ENCODE data around the gene TXNDC2.

TXNDC2 gene

DNA sequence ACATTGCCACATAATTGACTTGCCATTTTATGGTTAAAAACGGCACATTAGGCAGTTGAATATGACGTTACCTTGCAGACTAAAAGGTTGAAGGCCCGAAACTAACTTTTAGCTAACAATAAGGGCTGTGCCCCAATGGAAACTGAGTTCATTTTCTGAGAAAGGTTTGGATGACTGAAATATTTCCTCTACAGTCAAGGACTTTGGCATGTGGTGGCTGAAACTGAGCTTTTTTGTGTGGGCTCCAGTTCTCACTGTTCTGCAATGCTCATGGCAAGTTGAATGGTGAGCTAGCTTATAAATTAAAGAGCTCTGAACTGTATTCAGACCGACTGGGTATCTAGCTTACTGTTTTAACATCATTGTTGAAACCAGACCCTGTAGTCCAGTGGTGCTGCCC, 23.8 kb upstream of the TXNDC2 start:
- peaks cover 0 to 9% of the 10 kb centered on the region in 2 donors for H3K36me3 ChIP-seq (ENCODE audit: control insufficient read depth in 1 of 2, insufficient read depth in 2 of 2, low read length in 2 of 2)
- H3K4me3 ChIP-seq (ENCODE audit: low read depth in 1 of 2, low read length in 2 of 2) = no peak overlapping the region
- H3K9me3 ChIP-seq (ENCODE audit: control insufficient read depth in 1 of 2, low read length in 2 of 2) = no peaks in the 10 kb centered on the region
- H3K4me1 ChIP-seq (ENCODE audit: control insufficient read depth in 1 of 2, insufficient read depth in 2 of 2, low read length in 2 of 2) = no peaks in the 10 kb centered on the region
- H3K27ac ChIP-seq (ENCODE audit: low read length) = no peak overlapping the region
- H3K27me3 ChIP-seq (ENCODE audit: low read depth, low read length) = no peaks in the 10 kb centered on the region

- peaks cover 0 to 9% of the 10 kb centered on the region in 2 donors for H3K36me3 ChIP-seq (ENCODE audit: control insufficient read depth in 1 of 2, insufficient read depth in 2 of 2, low read length in 2 of 2)
- H3K4me3 ChIP-seq (ENCODE audit: low read depth in 1 of 2, low read length in 2 of 2) = no peak overlapping the region
- no peaks in the 10 kb centered on the region for H3K4me1 ChIP-seq (ENCODE audit: control insufficient read depth in 1 of 2, insufficient read depth in 2 of 2, low read length in 2 of 2)
- H3K9me3 ChIP-seq (ENCODE audit: control insufficient read depth in 1 of 2, low read length in 2 of 2) = no peaks in the 10 kb centered on the region
- no peak overlapping the region for H3K27ac ChIP-seq (ENCODE audit: low read length)
- no peaks in the 10 kb centered on the region for H3K27me3 ChIP-seq (ENCODE audit: low read depth, low read length)
Measured at GRCh38 chr18:9862686-9863085, 23.1 kb upstream of the TXNDC2 start.

DNA sequence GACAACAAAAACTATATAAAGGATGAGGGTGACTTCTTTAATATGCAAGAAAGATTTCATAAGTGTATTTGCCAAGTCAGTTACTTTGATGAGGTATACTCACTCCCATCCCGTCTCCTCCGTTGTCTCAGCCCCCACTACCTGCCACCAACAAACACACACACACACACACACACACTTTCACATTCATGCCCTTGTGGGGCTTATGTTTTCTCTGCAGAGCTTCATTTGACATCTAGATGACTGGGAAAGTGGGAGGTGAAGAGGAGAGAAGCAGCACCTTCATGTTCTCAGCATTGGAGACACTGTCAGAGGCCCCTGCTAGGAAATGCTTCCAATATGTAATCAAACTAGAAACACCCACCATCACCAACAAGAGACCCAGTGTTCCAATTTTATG, 22.5 kb upstream of the TXNDC2 start:
- H3K4me1 ChIP-seq (ENCODE audit: control insufficient read depth in 1 of 2, insufficient read depth in 2 of 2, low read length in 2 of 2) = no peaks in the 10 kb centered on the region
- H3K9me3 ChIP-seq (ENCODE audit: control insufficient read depth in 1 of 2, low read length in 2 of 2) = no peaks in the 10 kb centered on the region
- H3K27ac ChIP-seq (ENCODE audit: low read length) = no peak overlapping the region
- H3K36me3 ChIP-seq (ENCODE audit: control insufficient read depth in 1 of 2, insufficient read depth in 2 of 2, low read length in 2 of 2) = peaks cover 0 to 9% of the 10 kb centered on the region in 2 donors
- H3K27me3 ChIP-seq (ENCODE audit: low read depth, low read length) = no peaks in the 10 kb centered on the region
- H3K4me3 ChIP-seq (ENCODE audit: low read depth in 1 of 2, low read length in 2 of 2) = no peak overlapping the region

DNA sequence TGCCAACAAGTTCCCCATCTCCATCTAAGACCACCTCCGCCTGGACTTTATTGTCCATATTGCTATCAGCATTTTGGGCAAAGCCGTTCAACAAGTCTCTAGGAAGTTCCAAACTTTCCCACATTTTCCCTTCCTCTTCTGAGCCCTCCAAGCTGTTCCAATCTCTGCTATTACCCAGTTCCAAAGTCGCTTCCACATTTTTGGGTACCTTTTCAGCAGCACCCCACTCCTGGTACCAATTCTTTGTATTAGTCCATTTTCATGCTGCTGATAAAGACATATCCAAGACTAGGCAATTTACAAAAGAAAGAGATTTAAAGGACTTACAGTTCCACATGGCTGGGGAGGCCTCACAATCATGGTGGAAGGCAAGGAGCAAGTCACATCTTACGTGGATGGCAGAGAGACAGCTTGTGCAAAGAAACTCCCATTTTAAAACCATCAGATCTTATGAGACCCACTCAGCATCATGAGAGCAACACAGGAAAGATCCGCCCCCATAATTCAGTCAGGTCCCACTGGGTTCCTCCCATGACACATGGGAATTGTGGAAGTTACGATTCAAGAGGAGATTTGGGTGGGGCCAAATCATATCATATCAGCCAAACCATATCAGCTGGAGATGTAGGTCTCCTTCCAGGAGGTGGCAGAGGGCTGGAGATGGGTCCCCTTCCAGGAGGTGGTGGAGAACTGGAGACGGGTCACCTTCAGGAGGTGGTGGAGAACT, 19.8 kb upstream of the TXNDC2 start:
- H3K9me3 ChIP-seq (ENCODE audit: control insufficient read depth in 1 of 2, low read length in 2 of 2) = no peaks in the 10 kb centered on the region
- no peak overlapping the region for H3K4me3 ChIP-seq (ENCODE audit: low read depth in 1 of 2, low read length in 2 of 2)
- H3K4me1 ChIP-seq (ENCODE audit: control insufficient read depth in 1 of 2, insufficient read depth in 2 of 2, low read length in 2 of 2) = peaks cover 0 to 5% of the 10 kb centered on the region in 2 donors
- no peak overlapping the region for H3K27ac ChIP-seq (ENCODE audit: low read length)
- H3K27me3 ChIP-seq (ENCODE audit: low read depth, low read length) = no peaks in the 10 kb centered on the region
- no peaks in the 10 kb centered on the region for H3K36me3 ChIP-seq (ENCODE audit: control insufficient read depth in 1 of 2, insufficient read depth in 2 of 2, low read length in 2 of 2)

GRCh38 chr18:9866627-9867026, 19.1 kb upstream of the TXNDC2 start:
- no peaks in the 10 kb centered on the region for H3K36me3 ChIP-seq (ENCODE audit: control insufficient read depth in 1 of 2, insufficient read depth in 2 of 2, low read length in 2 of 2)
- H3K4me3 ChIP-seq (ENCODE audit: low read depth in 1 of 2, low read length in 2 of 2) = no peak overlapping the region
- peaks cover 0 to 5% of the 10 kb centered on the region in 2 donors for H3K4me1 ChIP-seq (ENCODE audit: control insufficient read depth in 1 of 2, insufficient read depth in 2 of 2, low read length in 2 of 2)
- no peaks in the 10 kb centered on the region for H3K27me3 ChIP-seq (ENCODE audit: low read depth, low read length)
- no peak overlapping the region for H3K27ac ChIP-seq (ENCODE audit: low read length)
- H3K9me3 ChIP-seq (ENCODE audit: control insufficient read depth in 1 of 2, low read length in 2 of 2) = no peaks in the 10 kb centered on the region

DNA sequence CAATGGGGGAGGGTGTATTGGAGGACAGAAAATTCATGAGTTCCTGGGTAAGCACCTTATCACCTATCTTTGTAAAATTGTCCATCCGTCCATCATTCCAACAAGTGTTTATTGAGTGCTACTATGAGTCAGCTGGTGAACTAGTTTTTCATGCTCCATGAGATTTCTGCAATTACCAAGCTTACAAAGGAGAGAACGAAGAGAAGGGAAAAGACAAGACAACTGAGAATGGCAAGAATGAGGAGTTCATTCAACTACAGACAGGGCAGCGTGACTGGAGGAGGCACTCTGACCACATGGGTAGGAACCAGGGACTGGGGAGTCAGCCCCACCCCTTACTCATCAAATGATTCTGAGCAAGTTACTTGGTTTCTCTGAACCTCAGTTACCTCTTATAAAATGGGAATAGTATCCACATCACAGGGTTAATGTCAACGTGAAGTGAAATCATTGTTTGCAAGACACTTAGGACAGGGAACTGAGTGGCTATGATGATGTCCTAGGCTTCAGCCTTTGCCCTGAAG, 18.6 kb upstream of the TXNDC2 start:
- Histone ChIP-seq H3K27me3 (ENCODE audit: low read depth, low read length) (no peaks in the 10 kb centered on the region), H3K27ac (ENCODE audit: low read length) (no peak overlapping the region), H3K36me3 (ENCODE audit: control insufficient read depth in 1 of 2, insufficient read depth in 2 of 2, low read length in 2 of 2) (no peaks in the 10 kb centered on the region), H3K4me3 (ENCODE audit: low read depth in 1 of 2, low read length in 2 of 2) (no peak overlapping the region), H3K9me3 (ENCODE audit: control insufficient read depth in 1 of 2, low read length in 2 of 2) (no peaks in the 10 kb centered on the region), H3K4me1 (ENCODE audit: control insufficient read depth in 1 of 2, insufficient read depth in 2 of 2, low read length in 2 of 2) (peaks cover 0 to 5% of the 10 kb centered on the region in 2 donors)

DNA sequence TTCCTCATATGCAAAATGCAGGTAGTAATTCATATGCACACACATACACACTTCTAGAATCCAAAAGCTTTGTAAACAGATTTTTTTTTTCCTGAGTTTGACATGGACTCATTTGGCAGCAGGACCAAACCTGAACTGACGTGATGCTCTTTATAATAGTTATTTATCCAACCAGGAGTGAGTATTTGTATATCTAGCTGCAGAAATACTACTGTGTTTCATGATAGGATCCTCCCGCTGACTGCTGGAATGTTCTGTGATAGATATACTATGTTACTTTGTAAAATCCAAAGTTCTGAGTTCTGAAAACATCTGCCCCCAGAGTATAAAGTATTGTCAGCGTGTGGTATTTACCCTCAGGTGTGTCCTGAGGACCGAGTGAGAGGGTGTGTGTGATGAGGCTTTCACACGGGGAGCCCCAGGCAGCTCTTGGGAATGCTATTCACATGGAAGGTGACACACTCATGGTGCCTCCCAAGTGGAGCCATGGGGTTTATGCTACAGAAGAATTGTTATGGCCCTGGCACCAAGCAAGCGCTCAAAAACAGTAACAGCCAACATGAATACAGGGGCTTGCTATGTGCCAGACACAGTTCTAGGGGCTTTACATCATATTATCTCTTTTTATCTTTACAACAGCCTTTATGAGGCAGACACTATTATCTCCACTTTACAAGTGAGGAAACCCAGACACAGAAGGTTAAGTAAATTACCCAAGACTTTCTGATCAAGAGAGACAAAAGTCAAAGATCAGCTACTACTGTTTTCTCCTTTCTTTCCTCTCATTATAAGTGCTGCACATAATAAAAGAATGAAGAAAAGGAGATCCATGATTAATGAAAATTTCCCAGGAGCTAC, 16.7 kb upstream of the TXNDC2 start:
- Histone ChIP-seq H3K36me3 (ENCODE audit: control insufficient read depth in 1 of 2, insufficient read depth in 2 of 2, low read length in 2 of 2) (no peaks in the 10 kb centered on the region), H3K4me3 (ENCODE audit: low read depth in 1 of 2, low read length in 2 of 2) (no peak overlapping the region), H3K27ac (ENCODE audit: low read length) (no peak overlapping the region), H3K27me3 (ENCODE audit: low read depth, low read length) (no peaks in the 10 kb centered on the region), H3K4me1 (ENCODE audit: control insufficient read depth in 1 of 2, insufficient read depth in 2 of 2, low read length in 2 of 2) (peaks cover 0 to 5% of the 10 kb centered on the region in 2 donors), H3K9me3 (ENCODE audit: control insufficient read depth in 1 of 2, low read length in 2 of 2) (no peaks in the 10 kb centered on the region)

GRCh38 chr18:9869715-9870430, 15.9 kb upstream of the TXNDC2 start:
- Histone ChIP-seq H3K36me3 (ENCODE audit: control insufficient read depth in 1 of 2, insufficient read depth in 2 of 2, low read length in 2 of 2) (no peaks in the 10 kb centered on the region), H3K4me1 (ENCODE audit: control insufficient read depth in 1 of 2, insufficient read depth in 2 of 2, low read length in 2 of 2) (peaks cover 0 to 5% of the 10 kb centered on the region in 2 donors), H3K4me3 (ENCODE audit: low read depth in 1 of 2, low read length in 2 of 2) (no peak overlapping the region), H3K27me3 (ENCODE audit: low read depth, low read length) (no peaks in the 10 kb centered on the region), H3K9me3 (ENCODE audit: control insufficient read depth in 1 of 2, low read length in 2 of 2) (no peaks in the 10 kb centered on the region), H3K27ac (ENCODE audit: low read length) (no peak overlapping the region)

GRCh38 chr18:9870431-9871008, 15.3 kb upstream of the TXNDC2 start:
- H3K9me3 ChIP-seq (ENCODE audit: control insufficient read depth in 1 of 2, low read length in 2 of 2) = no peaks in the 10 kb centered on the region
- H3K4me3 ChIP-seq (ENCODE audit: low read depth in 1 of 2, low read length in 2 of 2) = no peak overlapping the region
- peaks cover 0 to 5% of the 10 kb centered on the region in 2 donors for H3K4me1 ChIP-seq (ENCODE audit: control insufficient read depth in 1 of 2, insufficient read depth in 2 of 2, low read length in 2 of 2)
- no peak overlapping the region for H3K27ac ChIP-seq (ENCODE audit: low read length)
- H3K36me3 ChIP-seq (ENCODE audit: control insufficient read depth in 1 of 2, insufficient read depth in 2 of 2, low read length in 2 of 2) = no peaks in the 10 kb centered on the region
- no peaks in the 10 kb centered on the region for H3K27me3 ChIP-seq (ENCODE audit: low read depth, low read length)

- Histone ChIP-seq H3K36me3 (ENCODE audit: control insufficient read depth in 1 of 2, insufficient read depth in 2 of 2, low read length in 2 of 2) (no peaks in the 10 kb centered on the region), H3K4me1 (ENCODE audit: control insufficient read depth in 1 of 2, insufficient read depth in 2 of 2, low read length in 2 of 2) (peaks cover 0 to 5% of the 10 kb centered on the region in 2 donors), H3K27ac (ENCODE audit: low read length) (no peak overlapping the region), H3K9me3 (ENCODE audit: control insufficient read depth in 1 of 2, low read length in 2 of 2) (no peaks in the 10 kb centered on the region), H3K4me3 (ENCODE audit: low read depth in 1 of 2, low read length in 2 of 2) (no peak overlapping the region), H3K27me3 (ENCODE audit: low read depth, low read length) (no peaks in the 10 kb centered on the region)
Measured at GRCh38 chr18:9871244-9871746, 14.5 kb upstream of the TXNDC2 start.

Measured in muscle layer of duodenum (tissue), 2 donors.